H1 (cell line): Measurements from ENCODE around the gene IKZF1. TPM values are rescaled to one million over a fixed set of nuclear protein-coding genes. Genes with fewer than 3 reads are reported as not detected.

Experiments
- CTCF ChIA-PET: fragments of 300-600 bp; sonication (Branson Sonifier 250); formaldehyde crosslinking; loops from one replicate; lab custom pipeline; 2021; ENCODE audit not compliant: partially characterized antibody; lab: Charles Lee
- POLR2A ChIA-PET: fragments of 300-600 bp; sonication (Branson Sonifier 250); formaldehyde crosslinking; loops from one replicate; lab custom pipeline; 2021; ENCODE audit warnings: inconsistent platforms; ENCODE audit not compliant: partially characterized antibody; lab: Charles Lee
- DNase-seq, 2 experiments: peaks; one replicate each; pipeline versions ENCODE4 v3.0.0 to v3.0.0-alpha.2; 2010 to 2022; ENCODE audit warnings: low spot score in 2 of 2, low read depth in 1 of 2, mixed read lengths in 1 of 2
- FAIRE-seq: peaks from 2 replicates; lab custom pipeline; 2011; peaks lifted over from hg19 to GRCh38; lab: Jason Lieb, UNC
- H2AFZ ChIP-seq: 2 replicates; pipeline ENCODE4 v1.8.1; 2012; ENCODE audit warnings: low read length, inconsistent platforms
- H2AK5ac ChIP-seq: 2 replicates; pipeline ENCODE4 v1.6.1; 2013; ENCODE audit warnings: low read depth, low read length
- H2BK120ac ChIP-seq: replicated peaks from 2 replicates; pipeline ENCODE3; 2013; ENCODE audit warnings: low read depth, low read length, inconsistent platforms
- H2BK12ac ChIP-seq: 2 replicates; pipeline ENCODE4 v1.6.1; 2013; ENCODE audit warnings: low read depth, low read length
- H2BK15ac ChIP-seq: 2 replicates; pipeline ENCODE4 v1.6.1; 2013; ENCODE audit warnings: low read length
- H2BK20ac ChIP-seq: 2 replicates; pipeline ENCODE4 v1.6.1; 2013; ENCODE audit warnings: low read length
- H2BK5ac ChIP-seq: 2 replicates; pipeline ENCODE4 v1.6.1; 2013; ENCODE audit warnings: low read depth, low read length
- H3K14ac ChIP-seq: 2 replicates; pipeline ENCODE4 v1.6.1; 2013; ENCODE audit warnings: inconsistent platforms; ENCODE audit not compliant: insufficient read length
- H3K18ac ChIP-seq: 2 replicates; pipeline ENCODE4 v1.6.1; 2013; ENCODE audit warnings: low read length; ENCODE audit errors: extremely low read depth
- H3K23ac ChIP-seq: 2 replicates; pipeline ENCODE4 v1.6.1; 2013; ENCODE audit warnings: inconsistent platforms; ENCODE audit not compliant: insufficient read length
- H3K23me2 ChIP-seq: 2 replicates; pipeline ENCODE4 v1.6.1; 2013; ENCODE audit warnings: low read depth, low read length
- H3K27ac ChIP-seq: 2 replicates; pipeline ENCODE4 v1.6.1; 2011; ENCODE audit warnings: low read depth, low read length, inconsistent platforms
- H3K27me3 ChIP-seq, 4 experiments: replicated peaks in 1 of 4; 1 replicate in 1 of 4; 2 replicates in 3 of 4; pipeline versions ENCODE4 v1.6.1 to v1.8.1; 2011 to 2013; ENCODE audit warnings: low read length in 3 of 4, mild to moderate bottlenecking in 3 of 4, inconsistent platforms in 2 of 4, mixed read lengths in 2 of 4, moderate library complexity in 1 of 4; ENCODE audit not compliant: control insufficient read depth in 3 of 4, insufficient read depth in 3 of 4; ENCODE audit errors: extremely low read depth in 1 of 4
- H3K36me3 ChIP-seq, 4 experiments: 2 replicates each; pipeline versions ENCODE4 v1.6.1 to v1.8.1; 2011 to 2013; ENCODE audit warnings: mild to moderate bottlenecking in 4 of 4, low read length in 3 of 4, moderate library complexity in 2 of 4, control low read depth in 1 of 4, inconsistent platforms in 1 of 4; ENCODE audit not compliant: insufficient read depth in 4 of 4, control insufficient read depth in 2 of 4
- H3K4ac ChIP-seq: replicated peaks from 2 replicates; pipeline ENCODE3; 2013; ENCODE audit warnings: low read length, low read depth, mixed read lengths, inconsistent platforms; ENCODE audit not compliant: insufficient read length
- H3K4me1 ChIP-seq, 4 experiments: replicated peaks in 1 of 4; 1 replicate in 1 of 4; 2 replicates in 3 of 4; pipeline versions ENCODE4 v1.6.1 to v1.8.1; 2011 to 2013; ENCODE audit warnings: low read length in 3 of 4, inconsistent platforms in 2 of 4, mixed read lengths in 1 of 4; ENCODE audit not compliant: insufficient read depth in 4 of 4, control insufficient read depth in 3 of 4
- H3K4me2 ChIP-seq, 2 experiments: 2 replicates each; pipeline versions ENCODE4 v1.6.1 to v1.8.1; 2011 to 2013; ENCODE audit warnings: low read depth in 2 of 2, low read length in 2 of 2, control low read depth in 1 of 2, inconsistent platforms in 1 of 2, mild to moderate bottlenecking in 1 of 2; ENCODE audit not compliant: insufficient read depth in 1 of 2
- H3K4me3 ChIP-seq, 4 experiments: fragments of 200-600, 300-600 bp in 1 of 4; sonication (generic), shearing (Covaris generic), sonication (Bioruptor Twin) in 1 of 4; 2 replicates each; pipeline versions ENCODE4 v1.5.1 to v1.8.1; 2011 to 2016; ENCODE audit warnings: low read length in 4 of 4, low read depth in 3 of 4, control low read depth in 2 of 4, inconsistent platforms in 2 of 4, mild to moderate bottlenecking in 2 of 4, mixed read lengths in 1 of 4, moderate library complexity in 1 of 4; ENCODE audit not compliant: insufficient read depth in 2 of 4; ENCODE audit errors: extremely low read depth in 1 of 4
- H3K56ac ChIP-seq: replicated peaks from 2 replicates; pipeline ENCODE3; 2013; ENCODE audit warnings: low read depth, mild to moderate bottlenecking, mixed read lengths, low read length, inconsistent platforms; ENCODE audit not compliant: insufficient read length
- H3K79me1 ChIP-seq: 2 replicates; pipeline ENCODE4 v1.6.1; 2013; ENCODE audit warnings: low read depth, low read length, control low read depth
- H3K79me2 ChIP-seq, 2 experiments: 2 replicates each; pipeline versions ENCODE4 v1.6.1 to v1.8.1; 2012 to 2013; ENCODE audit warnings: low read length in 2 of 2, mild to moderate bottlenecking in 2 of 2, inconsistent platforms in 1 of 2; ENCODE audit not compliant: insufficient read depth in 2 of 2, control insufficient read depth in 1 of 2
- H3K9ac ChIP-seq, 4 experiments: replicated peaks in 1 of 4; 1 replicate in 1 of 4; 2 replicates in 3 of 4; pipeline versions ENCODE4 v1.6.1 to v1.8.1; 2011 to 2013; ENCODE audit warnings: low read depth in 3 of 4, low read length in 3 of 4, control low read depth in 2 of 4, mild to moderate bottlenecking in 2 of 4, moderate library complexity in 2 of 4, inconsistent platforms in 1 of 4; ENCODE audit errors: extremely low read depth in 1 of 4
- H3K9me3 ChIP-seq, 2 experiments: 2 replicates each; pipeline versions ENCODE4 v1.6.1 to v1.8.1; 2012 to 2013; ENCODE audit warnings: mild to moderate bottlenecking in 2 of 2, moderate library complexity in 2 of 2, control low read depth in 1 of 2, inconsistent platforms in 1 of 2, low read depth in 1 of 2, low read length in 1 of 2, mixed read lengths in 1 of 2; ENCODE audit not compliant: insufficient read depth in 2 of 2
- H4K20me1 ChIP-seq, 2 experiments: replicated peaks in 1 of 2; 2 replicates each; pipeline versions ENCODE3 to v1.8.1; 2011 to 2013; ENCODE audit warnings: inconsistent platforms in 2 of 2, low read length in 2 of 2, mild to moderate bottlenecking in 1 of 2; ENCODE audit not compliant: insufficient read depth in 2 of 2, control insufficient read depth in 1 of 2
- H4K5ac ChIP-seq: 2 replicates; pipeline ENCODE4 v1.6.1; 2013; ENCODE audit warnings: low read length, low read depth, mixed read lengths, inconsistent platforms; ENCODE audit not compliant: insufficient read length
- H4K8ac ChIP-seq: 2 replicates; pipeline ENCODE4 v1.8.0; 2013; ENCODE audit warnings: mild to moderate bottlenecking, moderate library complexity, low read length, inconsistent platforms; ENCODE audit not compliant: insufficient read depth; ENCODE audit errors: extremely low read depth
- H4K91ac ChIP-seq: replicated peaks from 2 replicates; pipeline ENCODE3; 2013; ENCODE audit warnings: low read length, mixed read lengths, inconsistent platforms; ENCODE audit not compliant: insufficient read length
- GTF2F1 ChIP-seq: IDR thresholded peaks from 2 replicates; pipeline ENCODE4 v1.6.1; 2012; ENCODE audit warnings: low read depth, low read length, improper control_type of control experiment, borderline replicate concordance
- KDM1A ChIP-seq: fragments of 200-600, 300-600 bp; sonication (generic); IDR thresholded peaks from 2 replicates; pipeline ENCODE4 v1.7.1; 2016; ENCODE audit warnings: mild to moderate bottlenecking, low read length, borderline replicate concordance
- MAFK ChIP-seq: IDR thresholded peaks from 2 replicates; pipeline ENCODE4 v1.6.1; 2012; ENCODE audit warnings: low read depth, mild to moderate bottlenecking, improper control_type of control experiment, low read length
- TAF7 ChIP-seq: optimal IDR thresholded peaks from 2 replicates; pipeline ENCODE3; 2011; ENCODE audit warnings: low read depth, mild to moderate bottlenecking, inconsistent platforms, low read length, moderate library complexity, borderline replicate concordance
- WGBS, 2 experiments: shearing (Covaris generic) in 1 of 2; methylation state at CpG; one replicate each; pipeline versions ENCODE4 v1.1.6 to v1.1.7; 2013 to 2015; ENCODE audit warnings: low lambda C conversion rate in 2 of 2, mixed read lengths in 2 of 2, inconsistent platforms in 1 of 2, low coverage in 1 of 2, missing lambda C conversion rate in 1 of 2; ENCODE audit not compliant: insufficient replicate concordance in 2 of 2, insufficient coverage in 1 of 2, insufficient read length in 1 of 2; ENCODE audit errors: extremely low coverage in 1 of 2, missing lambda C conversion rate in 1 of 2; 5-methylcytosine and 5-hydroxymethylcytosine counted together
- polyA plus RNA-seq, 7 experiments: library from polyadenylated mRNA; depleted of rRNA in 3 of 7; stranded (reverse) in 5 of 7; unstranded in 2 of 7; fragments of >200 nt in 5 of 7; fragments of 200-250 nt in 2 of 7; gene quantifications; 1 replicate in 5 of 7; 2 replicates in 1 of 7; 4 replicates in 1 of 7; pipeline versions ENCODE4 v1.2.1 to v1.2.3, GENCODE V29; 2011 to 2013; ENCODE audit warnings: missing spikeins in 2 of 7, mixed read lengths in 2 of 7
- total RNA-seq: library from RNA; stranded (reverse); fragmentation: NEBNext Ultra II Directional; extraction: Animal tissue kit (Norgen Biotek cat#: 25700); gene quantifications from 2 replicates; pipeline ENCODE4 v1.2.1, GENCODE V29; 2021

IKZF1 gene
- total and polyA plus RNA-seq, 2 of the 8 experiments (the other 6 are each of a cell fraction or from before 2014, with no cell fraction given) = 0.74 to 1.5 TPM

GRCh38 chr7:50270531-50271018 is 33.9 kb upstream of the IKZF1 start:
- H3K23ac ChIP-seq = no peak overlapping the region
- no peak overlapping the region for H4K5ac ChIP-seq
- H3K4ac ChIP-seq = no peak overlapping the region
- no peak overlapping the region for H3K27ac ChIP-seq
- no peak overlapping the region for H3K9ac ChIP-seq
- H4K8ac ChIP-seq = no peak overlapping the region
- H3K79me2 ChIP-seq = no peaks in the 10 kb centered on the region
- peaks cover 0 to 5% (median 0%) of the 10 kb centered on the region in 4 experiments; a peak in 2 of 7 replicates for H3K4me1 ChIP-seq
- no peak overlapping the region for H2BK15ac ChIP-seq
- H2AK5ac ChIP-seq = no peak overlapping the region
- H3K4me2 ChIP-seq = no peak overlapping the region
- H2BK120ac ChIP-seq = no peak overlapping the region
- WGBS, 2 experiments = 89% methylated on average over 5 of the region's 5 CpGs; no CpG with 5 or more reads in 1 of the 2 experiments
- no peak for FAIRE-seq
- ChIA-PET POLR2A (no interaction called here), CTCF (no interaction called here)
- no peaks in the 10 kb centered on the region for H3K23me2 ChIP-seq
- H3K9me3 ChIP-seq = no peaks in the 10 kb centered on the region
- no peak overlapping the region for H2BK5ac ChIP-seq
- no peaks in the 10 kb centered on the region for H3K79me1 ChIP-seq
- H2BK20ac ChIP-seq = no peak overlapping the region
- no peak overlapping the region for H4K91ac ChIP-seq
- no peak overlapping the region for H2BK12ac ChIP-seq
- no peaks in the 10 kb centered on the region for H3K27me3 ChIP-seq
- DNase-seq = no peak
- H3K18ac ChIP-seq = no peak overlapping the region
- no peak overlapping the region for H2AFZ ChIP-seq
- TF ChIP-seq GTF2F1 (no peak), TAF7 (no peak), MAFK (no peak), KDM1A (no peak)
- H3K4me3 ChIP-seq = no peak overlapping the region
- H3K14ac ChIP-seq = no peak overlapping the region
- no peaks in the 10 kb centered on the region for H3K36me3 ChIP-seq
- H3K56ac ChIP-seq = no peak overlapping the region
- no peaks in the 10 kb centered on the region for H4K20me1 ChIP-seq
